Activated T-cell treated with anti-CD3 and anti-CD28 coated beads for 1 hour (primary cell): ENCODE measurements around the gene PCDHA10.

Source experiments
- DNase-seq: peaks from one replicate; pipeline ENCODE4 v3.0.0-alpha.2; 2020; ENCODE audit warnings: low read depth

PCDHA10 gene

DNA sequence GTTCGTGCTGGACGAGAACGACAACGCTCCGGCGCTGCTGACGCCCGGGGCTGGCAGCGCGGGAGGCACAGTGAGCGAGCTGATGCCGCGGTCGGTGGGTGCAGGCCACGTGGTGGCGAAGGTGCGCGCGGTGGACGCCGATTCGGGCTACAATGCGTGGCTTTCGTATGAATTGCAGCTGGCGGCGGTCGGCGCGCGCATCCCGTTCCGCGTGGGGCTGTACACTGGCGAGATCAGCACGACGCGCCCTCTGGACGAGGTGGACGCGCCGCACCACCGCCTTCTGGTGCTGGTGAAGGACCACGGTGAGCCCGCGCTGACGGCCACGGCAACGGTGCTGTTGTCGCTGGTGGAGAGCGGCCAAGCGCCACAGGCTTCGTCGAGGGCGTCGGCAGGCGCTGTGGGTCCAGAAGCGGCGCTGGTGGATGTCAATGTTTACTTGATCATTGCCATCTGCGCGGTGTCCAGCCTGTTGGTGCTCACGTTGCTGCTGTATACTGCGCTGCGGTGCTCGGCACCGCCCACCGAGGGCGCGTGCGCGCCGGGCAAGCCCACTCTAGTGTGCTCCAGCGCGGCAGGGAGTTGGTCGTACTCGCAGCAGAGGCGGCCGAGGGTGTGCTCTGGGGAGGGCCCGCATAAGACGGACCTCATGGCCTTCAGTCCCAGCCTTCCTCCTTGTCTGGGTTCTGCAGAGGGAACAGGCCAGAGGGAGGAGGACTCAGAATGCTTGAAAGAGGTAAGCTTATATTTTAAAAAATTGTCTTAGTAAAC is 28.4 kb downstream of the PCDHA10 start:
- DNase-seq = no peak

DNA sequence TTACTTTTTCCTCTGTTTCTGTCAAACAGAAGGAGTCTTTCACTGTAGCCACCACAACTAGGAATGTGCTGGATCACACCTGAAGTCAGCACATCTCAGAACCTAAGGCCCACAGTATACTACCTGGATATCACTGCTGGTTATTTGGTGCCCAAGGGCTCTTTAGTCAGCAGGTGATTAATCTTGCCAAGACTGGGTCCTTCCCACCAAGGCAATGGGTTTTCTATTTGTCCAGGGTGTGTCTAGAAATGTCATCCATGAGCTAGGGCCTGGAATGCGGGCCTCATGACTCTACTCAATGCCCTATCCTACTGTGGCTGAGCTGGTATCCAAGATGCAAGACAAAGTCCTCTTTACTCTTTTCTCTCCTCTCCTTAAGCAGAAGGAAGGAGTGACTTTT is 60.6 kb downstream of the PCDHA10 start:
- no peak for DNase-seq
